Measurements from ENCODE around the gene FAM149A. TPM values are rescaled to one million over a fixed set of nuclear protein-coding genes. Genes with fewer than 3 reads are reported as not detected.

FAM149A gene
- polyA plus RNA-seq (ENCODE audit: insufficient read length in 12 of 12) = 10 to 100 TPM in 1 of 12 donors, 1 to 10 TPM in 9, not detected in 2; 6.1 to 10.1 (median 8.6) TPM
- long read RNA-seq, donor 1 = 0 reads
- long read RNA-seq, donor 2 = 0 reads
- long read RNA-seq, donor 3, partial matches to known transcripts = 0 of 1 reads
- long read RNA-seq, donor 3, other reads (novel, unspliced or antisense) = 0 of 1 reads
- long read RNA-seq, donor 4 = 0 reads
- long read RNA-seq, donor 5 = 0 reads
- long read RNA-seq, donor 6, partial matches to known transcripts = 0 of 1 reads
- long read RNA-seq, donor 6, other reads (novel, unspliced or antisense) = 0 of 1 reads
- long read RNA-seq, donor 7 = 0 reads
- long read RNA-seq, donor 8 = 0 reads
- long read RNA-seq, donor 9 = 0 reads
- long read RNA-seq, donor 10 = 0 reads
- long read RNA-seq, donor 11 = 0 reads

DNA sequence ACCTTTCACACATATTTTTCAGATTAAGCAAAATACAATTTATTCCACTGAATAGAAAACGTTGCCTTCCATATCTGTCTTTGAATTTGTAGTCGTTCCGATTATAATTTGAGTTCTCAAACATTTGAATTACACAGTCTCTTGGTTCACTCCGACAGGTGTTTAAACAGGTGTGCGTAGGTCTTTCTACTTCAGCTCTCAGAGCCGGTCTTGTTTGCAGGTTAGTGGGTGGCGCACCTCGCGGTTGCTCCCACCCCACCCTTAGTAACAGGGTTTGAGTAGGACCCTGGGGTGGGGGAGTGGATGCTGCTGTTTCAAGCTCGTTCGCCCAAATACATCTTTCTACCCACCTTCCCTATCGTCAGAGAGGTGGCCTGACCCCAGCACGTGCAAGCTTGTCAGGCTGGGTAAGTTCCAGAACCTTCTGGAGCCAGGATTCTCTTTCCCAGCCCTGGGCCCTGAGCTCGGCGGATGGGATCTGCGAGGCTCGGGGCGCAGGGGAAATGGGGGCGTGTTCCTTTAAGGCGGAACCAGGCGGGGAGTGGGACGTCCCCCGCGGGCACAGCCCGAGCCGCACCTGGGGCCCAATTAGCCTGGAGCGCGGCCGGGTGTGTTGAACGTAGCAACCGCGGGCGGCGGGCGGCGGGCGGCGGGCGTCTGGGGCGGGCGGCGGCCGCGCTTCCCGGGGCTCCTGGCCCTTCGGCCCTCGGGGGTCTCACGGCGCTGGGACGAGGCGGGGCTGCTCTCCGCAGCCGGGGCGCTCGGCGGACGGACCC lies at the start of gene FAM149A:
TSS of gene FAM149A (plus strand) at position 591 of the 776 bp plus-strand sequence.
- DNase-seq = no peak

DNA sequence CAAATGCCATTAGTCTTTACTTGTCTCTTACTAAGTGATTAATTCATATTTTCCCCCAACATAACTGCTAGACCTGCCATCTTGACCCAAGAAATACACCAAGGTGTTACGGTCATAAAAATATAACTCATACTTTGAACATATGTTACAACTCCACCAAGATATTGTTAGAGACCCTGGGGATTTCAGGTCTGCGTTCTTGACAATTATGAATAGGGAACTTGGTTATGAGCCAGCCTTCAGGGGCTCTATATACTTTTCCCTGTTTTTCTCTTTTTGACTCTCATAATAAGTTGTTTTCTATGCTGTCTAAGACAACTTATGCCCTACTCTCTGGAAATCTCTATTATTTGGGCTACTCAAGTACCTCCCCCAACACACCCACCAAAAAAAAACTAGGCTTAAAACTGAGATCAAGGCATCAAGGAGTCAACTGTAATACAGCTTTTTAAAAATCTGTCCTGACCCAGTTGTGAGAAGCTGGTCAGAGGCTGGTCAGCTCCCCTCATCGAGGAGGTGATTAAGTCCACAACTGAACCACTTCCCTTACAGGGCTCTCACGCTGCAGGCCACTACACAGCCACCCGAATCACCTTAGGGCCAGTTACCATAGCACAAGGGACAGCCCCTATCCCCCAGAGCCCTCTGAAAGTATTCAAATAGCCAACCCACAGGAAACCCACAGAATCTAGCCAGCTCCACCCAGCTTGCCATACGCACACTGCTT lies 46.1 kb upstream of the FAM149A start:
- no peak for DNase-seq

- no peak for DNase-seq
These were observed 45.6 kb upstream of the FAM149A start for GRCh38 chr4:186058980-186059316.

- DNase-seq = no peak
These were observed 42.6 kb upstream of the FAM149A start for GRCh38 chr4:186061921-186062320.

DNA sequence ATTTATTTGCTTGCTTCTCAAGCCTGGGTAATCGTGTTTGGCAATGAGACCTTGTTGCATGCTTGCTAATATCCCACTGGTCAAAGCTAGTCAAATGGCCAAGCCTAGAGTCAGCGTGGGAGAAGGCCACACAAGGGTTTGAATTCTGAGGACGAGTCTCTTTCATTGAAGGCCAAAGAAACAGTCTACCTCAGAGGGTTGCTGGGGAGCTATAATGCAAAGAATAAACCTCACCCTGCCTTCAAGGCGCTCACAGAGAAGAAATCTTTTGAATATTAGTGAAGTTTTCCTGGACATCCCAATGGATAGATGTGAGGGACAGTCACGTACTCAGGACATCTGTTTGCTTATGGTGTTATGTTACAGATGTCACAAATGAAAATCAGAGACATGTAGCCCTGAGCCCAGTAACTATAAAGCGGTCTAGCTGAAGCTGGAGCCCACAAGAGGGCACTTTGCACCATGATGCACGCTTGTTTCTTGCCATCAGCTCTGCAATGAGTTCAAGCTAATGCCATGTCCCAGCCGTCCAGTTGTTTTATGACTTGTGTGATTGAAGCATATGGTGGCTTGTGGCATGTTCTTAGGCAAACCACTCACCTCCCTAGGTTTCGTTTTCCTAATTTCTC lies 36.6 kb upstream of the FAM149A start:
- DNase-seq = peak; percentile 23

DNA sequence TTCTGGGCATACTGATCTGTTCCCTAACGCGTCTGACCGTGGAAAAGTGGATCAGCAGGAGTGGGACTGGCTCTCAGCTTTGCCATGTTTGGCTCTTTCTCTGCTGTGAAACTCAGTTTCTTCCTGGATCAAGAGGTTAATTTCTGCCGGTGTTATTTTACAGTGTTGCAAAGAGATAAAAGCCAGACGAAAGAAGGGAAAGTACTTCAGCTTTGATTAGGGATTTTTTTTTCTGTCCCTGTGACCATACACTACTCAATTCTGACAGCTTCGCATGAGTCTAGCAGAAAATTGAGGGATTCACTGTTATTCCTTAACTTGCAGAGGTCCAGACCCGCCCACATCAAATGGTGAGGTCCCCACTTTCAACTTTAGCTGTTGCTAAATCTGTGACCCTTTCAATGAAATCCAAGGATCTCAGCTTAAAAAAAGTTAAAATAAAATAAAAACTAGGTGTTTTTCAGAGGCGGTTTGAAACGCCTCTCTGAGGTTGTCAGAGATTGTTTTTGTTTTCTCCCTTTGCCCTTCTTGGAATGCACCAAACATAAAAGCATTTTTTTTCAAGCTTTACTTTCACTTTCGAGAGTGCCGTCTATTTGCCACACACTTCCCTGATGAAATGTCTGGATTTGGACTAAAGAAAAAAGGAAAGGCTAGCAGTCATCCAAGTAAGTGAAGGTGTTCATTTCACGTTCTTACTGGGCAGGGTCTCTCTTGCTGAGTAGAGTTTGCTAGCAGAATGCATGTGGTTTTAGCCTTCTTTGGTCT lies 35.7 kb upstream of the FAM149A start, which contains the start of gene TLR3:
TSS of gene TLR3 (plus strand) at position 576 of the 768 bp plus-strand sequence. CDS start 7,464 bp downstream, outside the sequence.
- DNase-seq = peak; percentile 23

DNA sequence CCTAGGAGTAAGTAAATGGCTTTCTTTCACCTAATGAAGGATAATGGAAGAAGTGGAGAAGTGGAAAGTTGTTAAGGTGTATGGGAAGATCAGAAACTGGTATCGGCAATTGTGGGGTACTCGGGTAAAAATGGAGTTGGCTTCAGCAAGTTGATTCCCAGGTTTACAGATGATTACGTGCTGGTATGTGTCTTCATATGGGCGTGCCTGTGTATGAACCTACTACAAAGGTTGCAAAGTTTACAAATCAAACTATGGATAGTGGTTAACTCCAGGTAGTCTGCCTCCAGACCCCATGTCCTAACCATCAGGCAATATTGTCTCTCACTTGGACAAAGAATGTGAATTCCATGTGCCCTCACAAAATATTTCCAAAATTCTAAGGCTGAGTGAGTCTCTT lies 34.8 kb upstream of the FAM149A start:
- DNase-seq = no peak

DNA sequence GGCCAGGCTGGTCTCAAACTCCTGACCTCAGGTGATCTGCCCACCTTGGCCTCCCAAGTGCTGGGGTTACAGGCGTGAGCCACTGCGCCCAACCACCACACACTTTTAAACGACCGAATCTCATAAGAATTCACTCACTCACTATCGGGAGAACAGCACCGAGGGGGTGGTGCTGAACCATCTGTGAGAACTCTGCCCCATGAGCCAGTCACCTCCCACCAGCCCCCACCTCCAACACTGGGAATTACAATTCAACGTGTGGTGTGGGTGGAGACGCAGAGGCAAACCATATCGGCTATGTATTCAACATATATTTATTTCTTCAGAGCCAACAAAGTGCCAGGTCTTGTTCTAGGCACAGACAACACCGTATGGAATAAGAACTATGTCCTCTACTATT lies 32.0 kb upstream of the FAM149A start:
- DNase-seq = no peak

DNA sequence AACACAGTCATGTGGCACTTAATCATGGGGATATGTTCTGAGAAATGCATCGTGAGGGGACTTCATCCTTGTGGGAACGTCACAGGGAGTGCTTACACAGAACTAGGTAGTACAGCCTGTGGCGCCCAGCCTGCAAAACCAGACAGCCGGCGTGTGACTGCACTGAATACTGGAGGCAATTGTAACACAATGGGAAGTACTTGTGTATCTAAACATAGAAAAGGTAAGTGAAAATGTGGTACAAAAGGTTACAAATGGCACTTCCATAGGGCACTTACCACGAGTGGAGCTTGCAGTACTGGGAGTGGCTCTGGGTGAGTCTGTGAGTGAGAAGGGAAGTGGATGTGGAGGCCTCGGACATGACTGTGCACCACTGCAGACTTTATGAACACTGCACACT lies 30.3 kb upstream of the FAM149A start:
- DNase-seq = no peak

DNA sequence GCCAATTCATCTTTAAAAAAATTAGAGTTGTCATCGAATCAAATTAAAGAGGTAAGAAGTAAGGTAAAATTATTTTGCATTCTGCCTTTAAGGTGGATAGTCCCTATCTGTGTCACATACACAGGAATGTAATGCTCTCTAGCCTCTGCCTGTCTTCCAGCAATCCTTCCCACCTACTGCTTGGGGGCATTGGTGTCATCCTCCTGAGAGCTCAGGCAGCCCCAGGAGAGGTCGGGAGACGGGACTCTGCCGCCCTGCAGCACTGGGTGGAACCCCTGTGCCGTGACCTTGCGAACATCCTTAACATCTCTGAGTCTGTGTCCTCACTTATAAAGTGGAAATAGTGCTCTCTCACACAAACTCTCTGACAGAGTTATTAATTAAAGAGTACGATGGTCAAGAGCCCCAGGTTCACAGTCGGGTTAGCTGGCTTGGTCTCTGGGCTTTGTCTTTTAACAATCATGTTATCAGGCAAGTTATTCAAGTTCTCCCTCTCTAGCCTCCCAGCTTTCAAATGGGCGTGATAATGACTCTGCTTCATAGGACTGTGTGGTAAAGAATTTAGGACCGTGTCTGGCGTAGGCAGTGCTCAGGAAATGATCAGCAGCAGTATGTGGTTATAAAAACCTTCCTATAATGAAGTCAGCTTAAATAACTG lies 25.4 kb upstream of the FAM149A start:
- no peak for DNase-seq

- DNase-seq = no peak
These were observed 24.8 kb upstream of the FAM149A start for GRCh38 chr4:186079694-186080093.

GRCh38 chr4:186081202-186081807 lies 23.2 kb upstream of the FAM149A start:
- DNase-seq = no peak

DNA sequence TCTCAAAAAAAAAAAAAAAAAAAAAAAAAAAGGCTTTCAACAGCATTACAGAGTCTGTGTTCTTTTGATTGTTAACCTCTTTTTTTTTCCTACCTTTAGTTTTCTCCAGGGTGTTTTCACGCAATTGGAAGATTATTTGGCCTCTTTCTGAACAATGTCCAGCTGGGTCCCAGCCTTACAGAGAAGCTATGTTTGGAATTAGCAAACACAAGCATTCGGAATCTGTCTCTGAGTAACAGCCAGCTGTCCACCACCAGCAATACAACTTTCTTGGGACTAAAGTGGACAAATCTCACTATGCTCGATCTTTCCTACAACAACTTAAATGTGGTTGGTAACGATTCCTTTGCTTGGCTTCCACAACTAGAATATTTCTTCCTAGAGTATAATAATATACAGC lies 22.3 kb upstream of the FAM149A start:
- peak; percentile 50 for DNase-seq

DNA sequence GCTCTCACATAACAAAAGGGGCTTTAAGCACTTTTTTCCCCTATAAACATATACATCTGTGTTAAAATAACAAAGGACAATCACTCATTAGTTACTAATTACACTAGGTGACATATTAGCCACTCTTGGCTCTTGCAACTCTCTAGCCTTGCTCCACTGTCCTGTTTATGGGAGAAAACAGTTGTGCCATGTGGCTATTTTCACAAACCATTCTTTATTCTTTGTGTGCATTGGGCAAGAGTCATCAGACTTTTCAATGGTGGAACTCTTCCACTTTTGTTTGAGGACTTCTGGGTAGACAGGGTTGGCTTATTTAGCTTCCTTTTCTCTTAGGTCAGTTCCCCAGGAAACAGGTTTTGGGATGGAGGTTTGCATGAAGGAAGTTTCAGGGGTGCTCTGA lies 16.0 kb upstream of the FAM149A start:
- DNase-seq = no peak

DNA sequence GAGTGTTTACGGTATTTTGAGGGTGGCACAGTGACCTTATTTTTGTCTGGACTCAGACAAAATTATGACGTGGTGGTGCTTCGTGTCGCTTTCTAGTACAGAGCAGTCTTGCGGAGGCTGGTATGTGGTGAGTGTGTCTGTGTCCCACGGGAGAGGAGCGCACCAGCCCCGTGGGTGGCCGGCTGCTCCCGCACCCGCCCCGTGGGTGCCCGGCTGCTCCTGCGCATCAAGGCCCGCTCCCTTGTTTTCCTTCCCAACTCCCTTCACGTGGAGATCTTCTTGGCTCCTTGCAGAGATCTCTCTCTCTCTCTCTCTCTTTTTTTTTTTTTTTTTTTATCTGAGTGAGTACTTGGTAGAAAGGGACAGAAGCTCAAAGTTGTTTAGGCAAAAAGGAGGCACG lies 12.2 kb upstream of the FAM149A start:
- DNase-seq = no peak

DNA sequence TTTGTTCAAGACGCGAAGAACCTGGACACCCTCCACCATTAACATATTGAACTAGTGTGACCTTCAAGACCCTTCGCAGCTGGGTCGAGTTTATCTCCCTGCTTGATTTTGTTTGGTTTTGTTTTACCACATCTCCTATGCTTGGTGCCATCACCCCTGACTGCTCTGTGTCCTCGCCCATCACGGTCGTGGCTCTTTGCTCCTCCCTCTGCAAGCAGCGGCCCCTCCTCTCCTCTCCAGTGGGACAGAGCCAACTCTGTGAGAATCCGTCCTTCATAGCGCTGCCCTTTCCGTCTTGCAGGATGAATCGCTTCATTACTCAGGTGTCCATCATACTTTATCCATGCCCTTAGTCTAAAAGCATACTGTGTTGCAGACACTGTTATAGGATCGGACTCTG lies 9.1 kb upstream of the FAM149A start:
- no peak for DNase-seq

GRCh38 chr4:186096681-186097165 lies 7.8 kb upstream of the FAM149A start:
- no peak for DNase-seq

- DNase-seq = no peak
These were observed 7.1 kb upstream of the FAM149A start for GRCh38 chr4:186097386-186097785.

GRCh38 chr4:186102931-186103330 lies 1.6 kb upstream of the FAM149A start:
- DNase-seq = no peak

All from muscle of arm (tissue), 14 donors.